K562 (cell line): ENCODE measurements around the gene CDH5.

ENCODE experiments used
- CREB1 ChIP-seq, 2 experiments: sonication (generic) in 1 of 2; formaldehyde crosslinking in 1 of 2; IDR thresholded peaks; 2 replicates each; pipeline versions ENCODE4 v1.6.1 to v1.8.0; 2012 to 2022; ENCODE audit warnings: inconsistent platforms in 1 of 2, mild to moderate bottlenecking in 1 of 2, missing genetic modification reagents in 1 of 2, moderate library complexity in 1 of 2
- E2F4 ChIP-seq: sonication (generic); formaldehyde crosslinking; IDR thresholded peaks from 2 replicates; pipeline ENCODE4 v1.8.0; 2022; ENCODE audit warnings: mild to moderate bottlenecking, low read depth, missing genetic modification reagents
- EP300 ChIP-seq: IDR thresholded peaks from 2 replicates; pipeline ENCODE4 v1.6.1; 2012; ENCODE audit warnings: low read length, improper control_type of control experiment
- FOXP1 ChIP-seq: sonication (generic); formaldehyde crosslinking; IDR thresholded peaks from 2 replicates; pipeline ENCODE4 v1.8.0; 2022; ENCODE audit warnings: mild to moderate bottlenecking, missing genetic modification reagents
- MAFK ChIP-seq: IDR thresholded peaks from 2 replicates; pipeline ENCODE4 v1.6.1; 2011; ENCODE audit warnings: low read length, improper control_type of control experiment
- PREB ChIP-seq: sonication (generic); formaldehyde crosslinking; IDR thresholded peaks from 2 replicates; pipeline ENCODE4 v1.8.1; 2023; ENCODE audit warnings: mild to moderate bottlenecking, missing genetic modification reagents
- RBM15 ChIP-seq: fragments of 200-400 bp; formaldehyde crosslinking; IDR thresholded peaks from 2 replicates; pipeline ENCODE4 v1.6.1; 2018; ENCODE audit warnings: mild to moderate bottlenecking, low read length, moderate library complexity; ENCODE audit not compliant: insufficient read depth
- REST ChIP-seq, 2 experiments: fragments of 450-650 bp; formaldehyde crosslinking in 1 of 2; IDR thresholded peaks; 2 replicates each; pipeline versions ENCODE4 v1.4.0 to v1.6.1; 2014 to 2020; ENCODE audit warnings: mild to moderate bottlenecking in 2 of 2, borderline replicate concordance in 1 of 2, low read depth in 1 of 2
- SMARCC2 ChIP-seq: fragments of 450-650 bp; IDR thresholded peaks from 2 replicates; pipeline ENCODE4 v1.6.1; 2017; ENCODE audit warnings: antibody characterized with exemption, moderate library complexity, mild to moderate bottlenecking, low read depth
- TEAD1 ChIP-seq, 2 experiments: fragments of 450-650 bp in 1 of 2; sonication (generic) in 1 of 2; formaldehyde crosslinking; IDR thresholded peaks; 2 replicates each; pipeline versions ENCODE4 v1.4.0 to v1.8.0; 2020 to 2022; ENCODE audit warnings: mild to moderate bottlenecking in 2 of 2, missing genetic modification reagents in 1 of 2
- ZFP30 ChIP-seq: fragments of 250-450 bp; sonication (Bioruptor Pico); IDR thresholded peaks from 2 replicates; pipeline ENCODE4 v1.8.0; 2022; ENCODE audit warnings: moderate library complexity, mild to moderate bottlenecking, inconsistent platforms, borderline replicate concordance

GRCh38 chr16:66366433-66367299 is at the start of gene CDH5:
- no peak for TF ChIP-seq CREB1 (IDR thresholded peaks at IDR 0.05)
- no peak for TF ChIP-seq CREB1 (CRISPR knock-in tag; IDR thresholded peaks at IDR 0.05)
- TF ChIP-seq EP300, result no peak
- TF ChIP-seq TEAD1 (CRISPR knock-in tag; IDR thresholded peaks at IDR 0.05), result no peak
- no peak for TF ChIP-seq FOXP1 (CRISPR knock-in tag)
- no peak for TF ChIP-seq MAFK
- TF ChIP-seq PREB, result no peak
- TF ChIP-seq RBM15, result no peak
- no peak for TF ChIP-seq E2F4
- TF ChIP-seq ZFP30 (CRISPR knock-in tag), result no peak
- TF ChIP-seq SMARCC2, result no peak
- no peak for TF ChIP-seq REST (IDR thresholded peaks at IDR 0.05; ENCODE audit: borderline replicate concordance)
- no peak for TF ChIP-seq REST (CRISPR knock-in tag; IDR thresholded peaks at IDR 0.05; ENCODE audit: low read depth)
